Transverse colon (tissue), 4 donors: ENCODE data around the gene C9orf85.

Experiments
- CTCF ChIP-seq, 5 experiments: fragments of 200-600 bp in 3 of 5; fragments of 450-650 bp in 2 of 5; sonication (generic) in 3 of 5; IDR thresholded peaks; 1 replicate in 2 of 5; 2 replicates in 3 of 5; pipeline ENCODE4 v1.5.1; 2016 to 2017; ENCODE audit warnings: antibody characterized with exemption in 5 of 5, inconsistent platforms in 3 of 5, mild to moderate bottlenecking in 2 of 5, moderate library complexity in 1 of 5
- EP300 ChIP-seq: sonication (generic); formaldehyde crosslinking; IDR thresholded peaks from one replicate; pipeline ENCODE4 v1.6.1; 2017; ENCODE audit warnings: antibody characterized with exemption, low read depth
- POLR2A ChIP-seq: fragments of 450-650 bp; IDR thresholded peaks from one replicate; pipeline ENCODE4 v1.6.1; 2016; ENCODE audit warnings: antibody characterized with exemption, mild to moderate bottlenecking, moderate library complexity
- POLR2AphosphoS5 ChIP-seq, 3 donors: sonication (generic); formaldehyde crosslinking; IDR thresholded peaks; one replicate each; pipeline ENCODE4 v1.6.1; 2016; ENCODE audit warnings: antibody characterized with exemption in 3 of 3

GRCh38 chr9:71937070-71937625 is 25.7 kb downstream of the C9orf85 start:
- TF ChIP-seq POLR2AphosphoS5 (IDR thresholded peaks at IDR 0.05) (no peak), CTCF (IDR thresholded peaks at IDR 0.05) (no peak), POLR2A (no peak), EP300 (no peak)
